HG02588 (cell line): ENCODE data around the gene PPP1R3D.
A peak's percentile ranks its signal among the peaks of the same experiment; 100 is the strongest.
"Not testable (repeated sequence)": the region's sequence is repeated elsewhere in the genome, so short reads cannot be mapped to it uniquely, and the experiment has no call there.

Source experiments
- ATAC-seq: cut with Tn5 transposase; IDR thresholded peaks from one replicate; pipeline ENCODE4 v1.9.1; 2021; ENCODE audit warnings: mild to moderate bottlenecking, moderate library complexity; ENCODE audit not compliant: unreplicated experiment

The PPP1R3D gene

DNA sequence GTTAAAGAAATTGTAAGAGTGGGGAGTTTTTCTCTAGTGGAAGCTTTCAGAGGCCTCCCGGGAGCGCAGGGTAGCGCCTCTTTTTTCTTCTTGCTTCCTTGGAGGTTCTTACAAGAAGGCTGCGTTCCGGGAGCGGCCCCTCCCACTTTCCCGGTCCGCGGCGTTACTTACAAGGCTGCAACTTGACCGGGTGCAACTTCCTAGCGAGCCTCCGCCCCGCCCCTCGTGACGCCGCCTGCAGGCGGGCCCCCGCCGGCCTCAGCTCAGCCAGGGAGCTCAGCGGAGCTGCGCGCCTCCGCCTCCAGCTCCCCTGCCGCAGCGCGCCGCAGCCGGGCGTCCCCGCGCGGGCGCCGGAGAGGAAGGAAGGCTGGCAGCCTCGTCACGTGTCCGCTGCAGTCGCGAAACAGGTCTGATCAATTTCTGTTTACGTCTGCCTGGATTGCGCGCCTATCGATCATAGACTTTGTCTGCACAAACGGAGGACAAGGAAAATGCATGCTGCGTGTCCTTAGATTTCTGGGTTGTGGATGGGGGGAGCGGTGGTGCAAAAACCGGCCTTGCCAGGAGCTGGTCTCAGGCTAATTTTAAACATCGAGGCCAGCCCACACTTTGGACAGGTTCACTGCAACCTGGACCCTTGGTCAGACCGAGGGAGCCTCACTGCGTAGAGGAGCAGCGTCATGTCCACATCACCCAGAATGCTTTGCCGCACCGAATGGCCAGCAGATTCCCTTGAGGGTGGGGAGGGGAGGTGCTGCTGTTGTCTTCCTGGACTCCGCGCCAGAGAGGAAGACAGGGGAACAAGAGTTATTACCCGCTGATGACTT, at the start of gene PPP1R3D, which contains the start of gene FAM217B:
Gene PPP1R3D (minus strand): TSS at position 177 of the 827 bp plus-strand sequence. CDS start 374 bp downstream, outside the sequence.
Gene FAM217B (plus strand): TSS at position 261 of the 827 bp plus-strand sequence. CDS start 3,555 bp downstream, outside the sequence.
- peak; percentile 95 for ATAC-seq

DNA sequence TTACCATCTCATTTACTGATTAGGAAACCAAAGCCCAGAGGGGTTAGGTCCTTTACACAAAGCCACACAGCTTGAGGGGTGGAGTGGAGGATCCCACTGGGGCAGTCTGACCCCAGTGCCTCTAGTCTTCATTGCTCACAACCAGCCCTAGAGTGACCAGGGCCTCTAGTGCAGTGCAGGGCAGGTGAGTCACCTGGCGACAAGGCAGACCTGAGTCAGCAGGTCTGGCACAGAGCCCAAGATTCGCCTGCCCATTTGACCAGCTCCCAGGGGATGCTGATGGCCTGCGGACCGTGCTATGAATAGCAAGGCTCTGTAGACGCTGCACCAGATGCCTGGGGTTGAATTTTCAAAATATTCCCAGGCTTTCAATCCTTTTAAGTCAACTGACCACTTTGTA, 48.0 kb upstream of the PPP1R3D start:
- ATAC-seq: no peak

DNA sequence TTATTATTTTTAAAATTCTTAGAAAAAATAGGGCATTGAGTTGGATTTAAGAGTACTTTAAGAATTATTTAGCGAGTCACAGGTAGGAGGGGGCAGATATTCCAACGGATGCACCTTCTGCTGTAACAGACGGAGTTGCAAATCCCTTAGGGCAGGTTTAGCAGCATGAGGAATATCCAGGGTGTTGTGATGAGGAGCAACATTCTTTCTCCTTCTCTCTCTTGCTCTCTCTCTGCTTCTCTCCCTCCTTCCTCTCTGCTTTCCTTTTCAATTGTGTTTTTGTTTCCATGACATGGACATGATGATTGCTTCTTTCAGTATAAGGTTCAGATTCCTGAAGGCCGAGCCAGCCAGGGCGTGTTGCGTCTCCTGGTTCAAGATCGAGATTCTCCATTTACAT, 47.0 kb upstream of the PPP1R3D start:
- ATAC-seq: no peak

- ATAC-seq: no peak
Measured at GRCh38 chr20:59985864-59986263, 45.8 kb upstream of the PPP1R3D start.

DNA sequence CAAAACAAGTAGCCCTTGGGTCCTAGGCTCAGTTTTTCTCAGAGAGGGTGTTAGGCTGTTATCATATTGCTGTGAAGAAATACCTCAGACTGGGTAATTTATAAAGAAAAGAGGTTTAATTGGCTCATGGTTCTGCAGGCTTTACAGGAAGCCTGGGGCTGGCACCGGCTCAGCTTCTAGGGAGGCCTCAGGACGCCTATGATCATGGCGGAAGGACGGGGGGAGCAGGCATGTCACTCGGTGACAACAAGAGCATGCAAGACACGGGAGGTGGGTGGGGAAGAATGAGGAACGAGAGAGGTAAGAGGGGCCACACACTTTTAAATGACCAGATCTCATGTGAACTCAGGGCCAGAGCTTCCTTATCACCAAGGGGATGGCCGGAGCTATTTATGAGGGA, 45.1 kb upstream of the PPP1R3D start:
- ATAC-seq: no peak

GRCh38 chr20:59984541-59984940, 44.4 kb upstream of the PPP1R3D start:
- no peak for ATAC-seq

DNA sequence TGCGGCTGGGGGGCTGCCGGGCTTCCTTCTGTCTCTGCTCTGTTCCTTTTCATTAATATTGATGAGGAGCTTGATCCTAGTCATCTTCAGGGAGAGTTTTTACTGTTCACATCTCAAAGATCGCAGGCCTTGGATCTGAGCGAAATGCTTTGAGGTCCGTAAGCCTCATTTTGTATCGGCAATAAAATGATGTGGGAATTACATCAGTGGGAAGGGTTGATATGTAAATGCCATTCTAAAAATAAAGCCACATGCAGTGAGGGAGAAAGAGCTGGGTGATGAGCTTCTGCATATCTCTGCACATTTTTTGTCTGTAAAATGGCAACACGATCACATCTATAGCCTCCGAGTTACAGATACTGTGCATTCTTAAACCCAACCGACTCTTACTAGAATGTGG, 43.0 kb upstream of the PPP1R3D start:
- no peak for ATAC-seq

DNA sequence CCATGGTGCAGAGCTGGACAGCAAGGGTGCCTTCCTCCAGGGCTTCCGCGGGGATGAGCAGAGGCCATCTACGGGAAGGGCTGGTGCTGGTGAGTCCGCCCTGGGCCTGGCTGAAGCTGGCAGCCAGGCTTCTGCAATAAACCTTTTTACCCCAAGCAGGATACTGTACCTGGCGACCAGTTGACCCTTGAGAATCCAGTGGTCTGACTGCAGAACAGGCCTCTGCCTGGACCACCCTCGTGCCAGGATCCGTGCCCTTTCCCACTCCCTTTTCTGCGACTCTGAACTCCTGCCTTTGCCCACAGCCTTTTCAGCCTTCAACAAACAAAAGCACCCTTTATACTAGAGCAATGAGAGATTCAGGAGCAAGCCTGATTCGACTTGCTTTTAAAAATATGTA, 37.0 kb upstream of the PPP1R3D start:
- ATAC-seq: no peak

DNA sequence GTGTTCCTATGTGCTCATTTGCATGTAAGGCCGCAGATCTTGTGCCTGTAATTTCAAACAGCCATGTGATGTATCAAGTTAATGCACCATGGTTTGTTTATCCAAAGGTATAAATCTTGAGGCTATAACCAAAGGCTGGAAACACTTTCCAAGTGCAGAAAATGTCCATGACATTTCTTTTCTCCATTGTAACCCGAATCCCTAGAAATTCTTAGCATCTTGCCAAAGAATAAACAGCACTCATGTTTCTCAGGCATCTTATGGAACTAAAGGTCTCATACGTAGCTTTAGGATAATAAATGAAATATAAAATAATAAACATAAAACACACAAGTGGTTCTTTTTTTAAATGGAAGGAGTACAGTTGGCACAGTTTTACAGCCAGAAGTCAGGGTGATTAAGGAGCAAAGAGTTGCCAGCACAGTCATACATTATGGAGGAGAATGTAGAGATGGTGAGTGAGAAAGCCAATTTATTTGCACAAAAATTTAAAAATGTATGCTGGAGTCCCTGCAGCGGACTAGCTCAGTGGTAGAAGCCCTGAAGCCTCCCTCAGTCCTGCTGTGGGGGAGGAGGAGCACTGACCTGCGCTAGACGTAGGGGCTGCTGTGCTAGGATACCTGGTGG, 36.2 kb upstream of the PPP1R3D start:
- ATAC-seq: no peak

DNA sequence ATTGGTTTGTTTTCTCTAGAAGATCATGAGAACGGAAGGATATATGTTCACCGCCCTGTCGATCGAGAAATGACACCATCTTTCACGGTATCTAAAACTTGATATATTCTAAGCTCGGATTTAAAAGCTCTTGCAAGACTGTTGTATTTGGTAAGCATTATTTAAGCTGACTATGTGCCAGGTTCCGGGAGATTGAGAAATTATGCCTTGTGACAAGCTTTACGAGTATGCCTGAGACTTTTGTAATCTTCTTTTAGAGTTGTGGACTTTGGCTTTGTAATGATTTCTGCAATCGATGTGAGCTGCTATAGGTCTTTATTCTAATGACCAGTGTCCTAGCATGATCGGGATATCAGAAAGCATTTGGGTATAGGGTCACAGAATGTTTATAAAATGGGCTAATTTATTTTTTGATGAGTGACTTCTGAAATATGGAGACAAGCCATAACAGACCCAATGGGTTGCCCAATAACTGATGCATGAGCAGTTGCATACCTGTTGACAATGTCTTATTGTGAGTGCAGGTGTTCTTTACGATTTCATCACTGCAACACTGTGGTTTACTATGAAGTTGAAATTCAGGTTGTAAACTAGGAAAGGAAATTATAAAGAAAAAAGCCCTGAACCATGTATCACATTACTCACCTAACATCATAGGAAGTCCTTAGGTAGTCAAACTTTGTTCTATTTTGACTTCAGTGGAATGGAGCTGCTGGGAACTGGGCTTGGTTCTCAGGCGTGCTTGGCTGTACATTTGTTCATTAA, 32.1 kb upstream of the PPP1R3D start:
- ATAC-seq: no peak

GRCh38 chr20:59971428-59971827, 31.3 kb upstream of the PPP1R3D start:
- no peak for ATAC-seq

DNA sequence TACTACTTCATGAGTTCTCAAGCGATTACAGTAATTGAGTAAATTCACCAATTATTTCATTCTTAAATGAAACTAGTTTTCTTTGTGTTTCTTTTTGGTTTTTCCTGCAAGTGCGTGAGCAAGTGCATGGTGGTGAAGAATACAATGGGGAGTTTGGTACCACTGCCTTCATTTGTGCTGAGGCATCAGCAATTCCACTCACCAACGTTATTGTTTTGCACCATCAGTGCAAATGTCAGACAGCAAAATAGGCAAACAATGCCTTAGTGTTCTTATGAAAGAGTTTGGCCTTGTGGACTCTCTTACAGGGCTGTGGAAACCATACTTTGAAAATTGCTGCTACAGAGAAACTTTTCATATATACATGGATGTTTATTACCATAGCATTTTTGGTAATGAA, 26.3 kb upstream of the PPP1R3D start:
- no peak for ATAC-seq

DNA sequence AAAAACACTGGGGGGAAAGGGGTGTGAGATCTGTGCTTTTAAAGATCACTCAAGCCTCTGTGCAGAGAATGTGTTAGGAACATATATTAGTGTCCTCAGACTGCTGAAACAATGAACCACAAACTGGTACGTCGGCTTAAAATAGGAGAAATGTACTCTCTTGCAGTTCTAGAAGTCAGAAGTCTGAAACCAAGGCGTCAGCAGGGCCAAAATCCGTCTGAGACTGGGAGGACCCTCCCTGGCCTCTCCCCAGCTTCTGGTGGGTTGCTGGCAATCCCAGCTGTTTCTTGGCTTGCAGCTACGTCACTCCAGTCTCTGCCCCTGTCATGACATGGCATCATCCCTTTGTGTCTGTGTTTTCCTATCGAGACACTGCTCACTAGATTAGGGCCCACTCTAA, 22.1 kb upstream of the PPP1R3D start:
- ATAC-seq: no peak

- ATAC-seq: no peak
Measured at GRCh38 chr20:59961423-59961822, 21.3 kb upstream of the PPP1R3D start.

GRCh38 chr20:59958626-59959025, 18.5 kb upstream of the PPP1R3D start:
- ATAC-seq: no peak

GRCh38 chr20:59958123-59958522, 18.0 kb upstream of the PPP1R3D start, which contains the start of gene CDH26:
TSS of gene CDH26 (plus strand) at chr20:59958423. CDS start at chr20:59958727, 304 bp downstream.
- no peak for ATAC-seq

- not testable (repeated sequence) for ATAC-seq
Measured at GRCh38 chr20:59957568-59957967, 17.5 kb upstream of the PPP1R3D start.

GRCh38 chr20:59955131-59955796, 15.2 kb upstream of the PPP1R3D start:
- ATAC-seq: no peak

- no peak for ATAC-seq
Measured at GRCh38 chr20:59954718-59955117, 14.6 kb upstream of the PPP1R3D start.

DNA sequence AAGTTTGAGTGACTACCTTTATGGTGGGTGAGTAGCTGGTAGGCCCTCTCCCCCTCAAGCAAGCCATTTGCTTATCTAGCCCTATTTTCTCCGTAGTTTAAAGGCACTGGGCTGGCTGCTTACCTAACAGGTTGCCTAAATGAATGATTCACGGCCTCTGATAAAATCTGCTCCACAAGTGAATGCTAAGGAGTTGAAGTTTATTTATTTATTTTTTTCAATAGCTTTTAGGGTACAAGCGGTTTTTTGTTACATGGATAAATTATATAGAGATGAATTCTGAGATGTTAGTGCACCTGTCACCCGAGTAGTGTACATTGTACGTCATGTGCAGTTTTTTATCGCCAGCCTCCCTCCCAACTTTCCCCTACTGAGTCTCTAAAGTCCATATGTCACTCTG, 9.8 kb upstream of the PPP1R3D start:
- ATAC-seq: no peak
